NCI-H146 treated with DMSO at 0.1 percent for 48 hours (cell line): ENCODE results near the gene FRG2C.
"Not testable (repeated sequence)": the region's sequence is repeated elsewhere in the genome, so short reads cannot be mapped to it uniquely, and the experiment has no call there.

ENCODE experiments used
- DNase-seq: peaks from one replicate; lab custom pipeline; 2025; ENCODE audit not compliant: unreplicated experiment; lab: John Stamatoyannopoulos, UW

FRG2C gene

DNA sequence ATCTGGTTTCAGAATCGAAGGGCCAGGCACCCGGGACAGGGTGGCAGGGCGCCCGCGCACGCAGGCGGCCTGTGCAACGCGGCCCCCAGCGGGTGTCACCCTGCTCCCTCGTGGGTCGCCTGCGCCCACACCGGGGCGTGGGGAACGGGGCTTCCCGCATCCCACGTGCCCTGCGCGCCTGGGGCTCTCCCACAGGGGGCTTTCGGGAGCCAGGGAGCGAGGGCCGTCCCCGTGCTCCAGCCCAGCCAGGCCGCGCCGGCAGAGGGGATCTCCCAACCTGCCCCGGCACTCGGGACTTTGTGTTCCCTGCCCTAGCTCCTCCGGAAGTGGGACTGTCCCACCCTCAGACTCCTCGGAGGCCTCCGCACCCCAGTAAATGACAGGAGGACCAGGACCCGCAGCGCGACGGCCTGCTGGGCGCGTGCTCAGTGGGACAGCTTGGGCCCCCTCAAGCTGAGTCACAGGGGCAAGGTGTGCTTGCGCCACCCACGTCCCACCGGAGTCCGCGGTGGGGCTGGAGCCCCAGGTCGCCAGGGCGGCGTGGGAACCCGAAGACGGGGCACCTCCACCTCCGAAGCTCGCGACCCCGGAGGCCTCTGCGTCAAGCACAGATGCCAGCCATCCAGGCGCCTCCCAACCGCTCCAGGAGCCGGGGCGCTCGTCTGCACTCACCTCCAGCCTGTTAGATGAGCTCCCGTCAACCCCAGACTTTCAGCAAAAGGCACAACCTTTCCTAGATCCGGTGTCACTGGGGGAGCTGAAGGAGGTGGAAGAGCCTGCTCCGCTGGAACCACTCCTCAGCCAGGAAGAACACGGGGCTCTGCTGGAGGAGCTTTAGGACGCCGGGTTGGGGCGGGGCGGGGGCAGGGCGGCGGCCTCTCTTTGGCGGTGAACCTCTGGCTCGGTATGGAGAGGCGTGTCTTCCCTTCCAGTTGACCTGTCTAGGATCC lies 5.5 kb downstream of the FRG2C start:
- not testable (repeated sequence) for DNase-seq

DNA sequence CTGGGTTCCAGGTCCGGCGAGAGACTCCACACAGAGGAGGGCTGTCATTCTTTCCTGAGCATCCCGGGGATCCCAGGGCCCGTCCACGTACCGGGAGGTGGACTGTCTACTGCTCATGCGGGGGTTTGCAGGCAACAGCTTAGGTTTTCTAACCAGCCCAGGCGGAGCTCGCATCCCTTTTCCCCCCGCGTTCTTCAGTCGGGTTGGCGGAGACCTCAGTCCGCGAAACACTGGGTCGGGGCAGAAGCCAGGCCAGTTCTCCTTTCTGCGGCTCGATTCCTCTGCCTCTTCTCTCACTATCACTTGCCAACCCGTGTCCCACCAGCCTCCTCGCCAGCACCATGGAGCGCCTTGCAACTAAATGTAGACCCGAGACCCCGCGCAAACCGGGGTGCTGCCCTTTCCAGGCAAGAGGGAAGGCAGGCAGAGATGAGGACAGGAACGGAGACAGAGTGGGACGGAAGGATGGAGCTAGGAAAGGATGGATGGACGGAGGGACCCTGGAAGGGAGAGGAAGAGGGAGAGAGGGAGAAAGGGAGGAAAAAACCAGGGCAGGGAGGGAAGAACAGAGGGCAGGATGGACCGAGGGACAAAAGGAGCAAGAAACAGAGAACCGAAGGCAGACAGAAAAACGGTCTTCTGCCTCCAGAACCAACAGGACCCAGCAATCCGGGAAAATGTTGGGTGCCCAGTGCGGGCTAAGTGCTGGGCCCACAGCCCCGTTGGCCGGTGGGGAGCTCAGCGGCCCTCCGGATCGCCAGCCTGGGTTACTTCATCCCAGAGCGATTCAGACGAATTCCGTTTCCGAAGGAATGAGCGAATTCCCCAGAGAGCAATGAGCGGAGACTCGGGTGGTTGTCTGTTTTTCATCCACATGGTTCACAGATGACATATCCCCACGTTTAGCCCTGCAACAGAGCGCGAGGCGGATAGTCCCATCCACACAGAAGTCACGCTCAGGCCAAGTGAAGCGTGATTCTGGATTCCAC lies 6.5 kb downstream of the FRG2C start:
- not testable (repeated sequence) for DNase-seq

DNA sequence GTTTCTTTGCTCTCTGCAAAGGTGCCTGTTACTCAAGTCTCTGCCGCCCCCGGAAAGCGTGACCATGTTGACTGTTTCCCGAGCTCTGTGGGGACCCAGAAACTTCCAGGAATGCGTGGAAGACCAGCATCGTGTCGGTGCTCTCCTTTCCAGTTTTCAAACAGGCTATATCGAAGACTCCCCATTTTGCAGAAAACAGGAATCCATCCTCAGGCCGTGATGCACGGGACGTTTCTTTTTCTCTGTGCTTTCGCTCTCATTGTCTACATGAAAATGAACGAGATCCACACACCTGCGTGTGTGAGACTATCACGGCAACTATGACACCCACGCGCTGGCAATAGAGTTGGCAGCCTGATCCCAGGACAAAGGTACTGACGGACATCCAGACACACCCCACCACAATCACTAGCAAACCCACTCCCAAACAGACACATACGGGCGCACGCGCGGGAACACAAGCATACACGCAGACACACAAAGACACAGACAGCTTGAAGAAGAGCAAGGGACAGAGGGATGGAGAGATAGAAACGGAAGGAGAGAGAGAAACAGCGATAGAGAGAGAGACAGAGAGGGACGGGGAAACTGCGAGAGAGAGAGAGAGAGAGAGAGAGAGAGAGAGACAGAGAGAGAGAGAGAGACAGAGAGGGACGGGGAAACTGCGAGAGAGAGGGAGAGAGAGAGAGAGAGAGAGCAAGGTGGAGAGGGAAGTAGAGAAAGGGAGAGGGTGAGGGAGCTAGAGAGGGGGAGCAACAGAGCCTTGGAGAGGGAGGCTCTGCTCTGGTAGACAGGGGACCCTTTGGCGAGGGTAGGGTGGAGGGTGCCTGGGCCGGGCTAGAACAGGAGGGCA lies 7.4 kb downstream of the FRG2C start:
- DNase-seq = not testable (repeated sequence)

DNA sequence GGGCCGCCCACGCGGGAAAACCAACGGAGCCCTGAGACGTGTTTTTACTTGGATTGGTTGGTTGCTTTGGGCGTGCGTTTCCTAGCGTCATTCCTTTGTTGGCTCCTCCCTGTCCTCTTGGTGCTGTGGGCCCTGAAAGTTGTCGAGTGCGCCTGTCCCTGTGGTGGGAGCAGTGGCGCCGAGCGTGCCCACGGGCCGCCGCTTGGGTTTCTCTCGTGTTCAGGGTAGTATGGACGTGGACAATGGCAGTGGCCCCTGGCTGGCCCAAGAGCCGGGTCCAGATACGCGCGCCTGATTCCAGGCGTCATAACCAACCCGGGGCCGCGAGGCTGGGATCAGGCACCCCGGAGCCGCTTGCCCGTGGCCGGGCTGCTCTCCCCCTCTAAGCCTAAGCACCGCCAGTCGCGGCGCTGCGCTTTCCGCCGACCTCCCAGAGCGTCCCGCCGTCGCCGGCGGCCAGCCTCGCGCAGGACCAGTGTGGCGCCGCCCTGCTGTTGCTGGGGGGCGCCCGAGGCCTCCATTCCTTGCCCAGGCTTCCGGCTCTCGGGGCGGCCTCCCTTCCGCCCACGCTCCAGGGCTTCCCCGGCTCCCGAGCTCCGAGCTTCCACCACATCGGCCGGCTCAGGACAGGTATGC lies 8.1 kb downstream of the FRG2C start:
- not testable (repeated sequence) for DNase-seq

DNA sequence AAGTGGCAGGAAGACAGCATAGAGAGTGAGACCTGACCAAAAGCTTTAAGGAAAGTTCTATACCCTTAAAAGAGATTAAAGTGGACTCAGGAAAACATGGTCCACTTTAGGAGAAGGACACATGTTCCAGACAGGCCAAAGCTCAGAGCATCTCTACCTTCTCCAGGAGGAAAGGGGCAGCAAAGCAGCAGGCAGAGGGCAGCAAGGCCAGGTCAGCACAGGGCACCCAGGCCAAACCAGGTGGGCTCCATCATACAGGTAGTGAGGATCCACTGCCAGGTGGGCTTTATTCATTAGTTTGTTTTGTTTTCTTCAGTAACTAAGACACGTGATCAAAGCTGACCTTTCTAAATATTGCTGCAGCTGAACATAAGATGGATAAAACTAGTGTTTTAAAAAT lies 19.8 kb downstream of the FRG2C start:
- DNase-seq = not testable (repeated sequence)

DNA sequence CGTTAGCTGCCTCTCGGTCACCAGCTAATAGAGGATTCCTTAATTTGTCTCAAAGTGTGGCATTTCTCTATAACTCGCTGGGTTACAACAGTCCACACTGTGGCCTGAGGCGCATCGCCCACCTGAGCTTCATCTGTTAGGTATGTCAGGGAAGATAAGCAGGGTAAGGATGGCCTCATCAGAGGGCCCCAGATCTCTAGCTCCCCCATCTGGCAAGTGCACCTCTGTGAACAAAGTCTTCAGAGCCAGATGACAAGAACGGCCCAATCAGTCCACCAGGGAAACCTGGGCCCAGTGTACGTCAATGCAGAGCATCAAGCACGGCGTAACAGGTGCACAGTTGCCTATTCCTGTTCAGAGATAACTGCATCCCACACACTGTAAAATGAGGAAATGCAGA lies 23.2 kb downstream of the FRG2C start:
- no peak for DNase-seq

DNA sequence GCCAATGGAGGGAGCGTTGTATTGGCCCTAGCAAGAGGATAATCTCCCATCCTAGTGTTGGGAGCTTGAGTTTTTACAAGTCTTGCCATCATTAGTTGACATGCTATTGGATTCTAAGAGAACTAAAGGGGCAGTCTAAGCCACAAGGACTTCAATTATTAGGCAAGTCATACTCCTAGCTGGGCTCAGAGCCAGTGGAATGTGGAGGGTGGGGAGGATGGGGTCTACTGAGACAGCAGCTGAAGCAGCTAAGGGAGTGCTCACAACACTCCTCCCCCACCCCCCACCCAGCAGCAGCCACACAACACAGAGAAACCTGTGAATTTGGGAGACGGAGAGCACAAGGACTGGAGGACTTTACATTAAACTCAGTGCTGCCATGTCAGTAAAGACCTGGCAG lies 27.9 kb downstream of the FRG2C start:
- no peak for DNase-seq
